GM19238 (cell line): ENCODE data around the gene FBXW8.
"Not testable (repeated sequence)": the region's sequence is repeated elsewhere in the genome, so short reads cannot be mapped to it uniquely, and the experiment has no call there.

Experiments used
- DNase-seq: peaks from one replicate; pipeline ENCODE4 v3.0.0; 2011; ENCODE audit warnings: low spot score; ENCODE audit not compliant: insufficient read length

FBXW8 gene

DNA sequence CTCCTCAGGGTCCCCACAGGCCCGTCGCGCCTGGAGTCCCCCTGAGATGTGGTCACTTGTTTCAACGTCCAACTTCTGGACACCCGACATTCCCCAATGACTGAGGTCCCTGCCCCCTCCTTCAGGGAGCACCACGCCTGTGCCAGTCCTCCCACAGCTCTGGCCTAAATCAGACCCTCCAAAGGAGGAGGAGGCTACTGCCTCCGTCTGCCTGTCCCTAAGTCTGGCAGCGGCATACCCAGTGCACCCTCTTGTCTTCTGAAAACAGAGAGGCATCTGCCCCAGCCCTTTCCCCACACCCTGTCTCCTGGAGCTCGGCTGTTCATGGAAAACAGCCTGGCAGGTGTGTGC lies 142.3 kb downstream of the FBXW8 start:
- DNase-seq, result no peak

DNA sequence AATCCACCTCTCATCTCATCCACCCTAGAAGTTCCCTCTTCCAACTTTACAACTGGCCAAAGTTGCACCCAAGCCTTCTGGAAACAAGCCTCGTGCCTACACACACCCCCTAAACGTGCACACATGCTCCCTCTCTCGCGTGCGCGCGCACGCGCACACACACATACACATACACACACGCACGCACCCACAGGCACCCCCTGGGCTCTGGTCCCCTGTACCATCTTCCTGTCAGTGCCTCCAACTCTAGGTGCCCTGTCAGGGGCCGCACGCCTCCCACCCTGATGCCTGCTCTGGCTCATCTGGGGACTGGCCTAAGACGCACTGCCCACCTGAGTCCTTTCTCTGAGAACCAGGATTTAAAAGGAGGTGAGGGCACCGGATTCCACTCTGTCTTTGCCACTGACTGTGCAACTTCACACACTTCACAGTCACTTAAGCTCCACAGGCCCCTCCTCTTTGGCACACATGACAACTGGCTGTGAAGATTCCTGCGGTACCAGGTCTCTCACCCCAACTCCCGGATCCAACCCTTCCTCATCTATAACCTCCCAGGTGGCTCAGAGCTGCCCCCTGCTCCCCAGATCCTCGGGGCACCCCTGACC lies 142.9 kb downstream of the FBXW8 start:
- DNase-seq, result no peak

DNA sequence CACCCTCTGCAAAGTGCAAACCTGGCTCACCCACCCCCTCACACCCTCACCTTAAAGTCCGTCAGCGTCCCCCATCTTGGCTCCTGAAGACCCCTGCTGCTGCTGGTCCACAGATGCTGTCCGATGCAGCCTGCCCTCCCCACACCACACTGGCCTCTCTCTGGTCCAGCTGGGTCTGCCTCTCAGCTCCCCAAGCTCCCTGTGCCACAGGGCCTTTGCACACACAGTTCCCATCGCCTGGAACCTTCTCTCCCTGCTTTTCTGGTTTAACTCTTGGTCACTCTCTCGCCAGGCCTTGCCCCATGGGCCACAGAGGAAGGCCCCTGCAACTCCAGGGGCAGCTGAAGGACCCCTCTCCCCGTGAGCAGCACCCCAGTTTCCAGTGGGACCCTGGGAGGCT lies 143.5 kb downstream of the FBXW8 start:
- no peak for DNase-seq

DNA sequence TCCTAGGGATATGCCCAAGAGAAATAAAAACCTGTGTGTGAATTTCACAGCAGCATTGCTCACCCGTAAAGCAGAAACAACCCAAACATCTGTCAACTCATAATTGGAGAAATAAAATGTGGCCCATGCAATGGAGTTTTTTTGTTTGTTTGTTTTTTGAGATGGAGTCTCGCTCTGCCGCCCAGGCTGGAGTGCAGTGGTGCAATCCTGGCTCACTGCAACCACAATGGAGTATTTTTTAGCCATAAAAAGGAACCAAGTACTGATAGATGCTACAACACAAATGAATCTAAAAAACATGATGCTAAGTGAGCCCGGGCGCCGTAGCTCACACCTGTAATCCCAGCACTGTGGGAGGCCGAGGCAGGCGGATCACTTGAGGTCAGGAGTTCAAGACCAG lies 146.9 kb downstream of the FBXW8 start:
- DNase-seq, result not testable (repeated sequence)

DNA sequence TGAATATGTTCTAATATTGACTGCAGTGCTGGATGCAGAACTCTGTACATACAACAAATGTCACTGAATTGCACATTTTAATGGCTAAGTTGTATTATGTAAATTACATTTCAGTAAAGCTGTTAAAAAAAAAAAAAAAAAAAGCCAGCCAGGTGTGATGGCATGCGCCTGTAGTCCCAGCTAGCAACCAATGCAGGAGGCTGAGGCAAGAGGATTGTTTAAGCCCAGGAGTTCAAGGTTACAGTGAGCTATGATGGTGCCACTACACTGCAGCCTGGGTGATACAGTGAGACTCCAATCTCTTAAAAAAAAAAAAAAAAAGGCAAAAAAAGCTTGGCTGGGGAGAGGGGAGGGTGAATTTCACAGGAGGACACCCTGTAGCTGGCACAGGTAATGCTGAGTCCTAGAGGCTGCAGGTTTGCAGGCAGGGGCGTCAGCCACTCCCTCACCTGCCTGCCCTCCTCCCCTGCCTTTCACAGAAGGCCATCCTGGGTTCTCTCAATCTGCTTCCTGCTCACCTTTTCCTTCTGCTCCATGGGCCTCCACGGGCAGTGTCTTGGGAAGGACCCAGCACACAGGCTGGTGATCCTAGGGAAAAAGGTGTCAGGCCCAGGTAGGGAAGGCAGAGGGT lies 147.8 kb downstream of the FBXW8 start:
- no peak for DNase-seq

DNA sequence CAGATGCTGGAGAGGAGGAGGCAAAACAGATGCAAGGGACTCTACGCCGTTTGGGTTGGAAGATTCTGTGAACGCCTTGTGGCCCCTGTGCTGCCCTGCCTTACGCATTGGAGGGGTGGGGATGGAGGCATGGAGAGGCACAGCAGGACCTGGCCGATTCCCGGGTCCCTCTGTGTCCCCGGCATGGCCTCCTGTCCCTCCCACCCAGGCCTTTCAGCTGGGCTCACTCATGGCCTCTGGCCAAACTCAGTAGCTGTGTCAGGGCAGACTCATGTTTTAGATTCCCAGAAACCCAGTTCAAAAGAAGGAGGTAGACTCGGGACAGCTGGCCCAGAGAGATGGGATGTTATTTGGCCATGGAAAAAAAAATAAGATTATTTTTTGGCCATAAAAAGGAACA lies 148.4 kb downstream of the FBXW8 start:
- DNase-seq, result no peak

DNA sequence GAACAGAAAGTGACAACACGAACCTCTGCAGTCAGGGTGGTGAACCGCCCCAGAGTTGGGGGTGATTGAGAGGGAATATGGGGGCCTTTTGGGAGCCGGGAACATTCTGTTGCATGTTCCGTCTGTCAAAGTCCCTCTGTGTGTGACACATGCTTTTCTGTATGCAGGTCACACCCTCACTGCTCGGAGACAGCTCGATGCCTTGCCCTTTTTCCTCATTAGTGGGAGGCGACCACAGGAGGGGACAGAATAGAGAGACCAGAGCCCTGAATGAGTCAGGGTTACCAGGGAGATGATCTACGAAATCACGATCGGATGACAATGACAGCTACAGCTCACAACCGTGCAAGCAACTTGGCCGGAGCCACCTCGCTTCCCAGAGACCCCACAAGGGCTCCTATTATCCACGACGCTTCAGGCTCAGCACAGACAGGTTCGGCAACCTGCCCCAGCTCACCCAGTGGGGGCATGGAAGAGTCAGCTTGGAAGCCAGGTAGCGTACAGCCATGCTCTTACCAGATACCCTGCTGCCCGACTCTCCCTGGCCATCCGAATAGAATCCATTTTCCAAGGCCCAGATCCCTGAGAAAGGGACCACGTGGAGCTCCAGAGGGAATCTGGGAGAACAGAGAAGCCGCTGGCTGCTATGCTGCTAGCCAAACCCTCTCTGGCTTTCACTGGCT lies 149.6 kb downstream of the FBXW8 start:
- no peak for DNase-seq

DNA sequence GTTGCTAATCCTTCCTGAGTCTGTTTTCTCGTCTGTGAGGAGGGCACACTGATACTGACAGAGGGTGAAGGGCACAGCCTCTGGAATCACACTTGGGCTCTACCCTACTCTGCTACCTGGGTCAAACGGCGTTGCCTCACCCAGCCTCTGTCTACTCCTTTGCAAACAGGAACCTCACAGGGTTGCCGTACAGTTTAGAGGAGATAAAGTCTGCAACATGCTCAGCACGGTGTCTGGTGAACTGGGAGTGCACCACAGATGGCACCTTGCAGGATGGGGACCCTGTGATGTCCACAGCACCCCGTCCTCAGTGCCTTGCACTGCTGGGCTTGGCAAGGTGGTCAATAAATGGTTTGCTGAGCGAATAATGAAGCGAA lies 150.2 kb downstream of the FBXW8 start:
- no peak for DNase-seq

DNA sequence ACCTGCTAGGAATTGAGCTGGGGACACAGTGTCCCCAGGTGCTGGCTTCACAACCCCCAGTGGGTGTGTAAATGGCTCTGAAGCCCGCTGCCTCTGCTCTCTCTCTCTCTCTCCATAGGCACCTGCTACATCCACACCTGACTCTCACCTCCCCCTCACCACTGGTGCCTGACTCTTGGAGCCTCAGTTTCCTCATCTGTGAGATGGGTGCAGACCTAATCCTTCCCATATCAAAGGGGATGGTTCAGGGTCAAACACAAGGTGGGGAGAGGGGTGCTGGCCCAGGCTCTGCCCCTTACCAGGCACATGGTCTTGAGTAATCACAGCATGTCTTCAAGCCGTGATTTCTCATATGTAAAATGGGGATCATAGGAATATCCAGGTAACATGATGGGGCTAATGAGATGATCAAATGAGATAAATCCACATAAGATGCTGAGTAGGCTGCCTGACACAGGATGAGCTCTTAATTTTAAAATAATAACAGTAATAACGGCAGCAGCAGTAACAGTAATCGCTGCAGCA lies 150.9 kb downstream of the FBXW8 start:
- DNase-seq, result no peak

DNA sequence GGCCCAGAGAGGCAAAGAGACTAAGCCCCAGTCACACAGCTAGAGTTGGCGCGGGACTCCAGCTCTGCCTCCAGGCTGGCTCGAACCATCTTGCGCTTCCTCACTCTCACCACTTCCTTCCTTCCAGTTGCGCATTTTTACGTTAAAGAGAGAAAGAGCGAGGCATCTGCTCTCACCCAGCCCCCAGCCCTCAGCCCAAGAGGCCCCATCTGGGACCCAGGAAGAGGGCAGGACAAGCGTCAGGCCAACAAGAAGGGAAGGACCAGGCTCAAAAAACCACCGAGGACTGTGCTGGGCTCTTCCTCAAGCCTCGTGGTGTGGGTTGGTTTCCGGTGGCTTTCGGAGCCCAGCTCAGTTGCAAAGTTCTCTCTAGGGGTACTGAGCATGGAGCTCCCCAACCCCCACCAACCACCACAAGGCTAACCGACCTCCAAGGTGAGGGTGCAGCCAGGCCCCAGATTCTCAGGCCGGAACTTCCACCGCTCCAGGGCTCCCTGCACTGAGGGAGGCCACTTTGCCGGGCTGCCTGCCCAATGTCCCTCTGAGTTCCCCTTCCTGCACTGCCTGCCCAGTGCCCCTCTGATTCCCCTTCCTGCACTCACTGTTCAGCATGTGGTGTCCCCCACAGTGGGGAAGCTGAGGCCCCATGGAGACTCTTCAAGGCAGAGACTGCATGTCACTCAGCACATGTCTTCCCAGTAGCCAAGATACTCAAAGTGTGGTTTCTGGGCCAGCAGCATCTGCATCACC lies 152.6 kb downstream of the FBXW8 start:
- no peak for DNase-seq

DNA sequence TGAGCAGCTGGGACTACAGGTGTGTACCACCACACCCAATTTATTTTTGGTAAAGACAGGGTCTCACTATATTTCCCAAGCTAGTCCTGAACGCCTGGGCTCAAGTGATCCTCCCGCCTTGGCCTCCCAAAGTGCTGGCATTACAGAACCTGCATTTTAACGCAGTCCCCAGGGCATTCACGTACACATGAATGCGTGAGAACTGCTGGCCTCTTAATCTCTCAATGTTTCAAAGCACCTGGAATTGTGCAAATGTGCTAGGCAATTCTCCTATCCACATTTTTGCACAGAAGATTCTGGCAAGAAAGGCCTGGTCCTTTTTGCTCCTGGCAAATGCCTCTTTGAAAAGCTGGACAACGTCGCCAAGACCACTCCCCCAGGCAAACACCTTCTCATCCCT lies 153.3 kb downstream of the FBXW8 start:
- DNase-seq, result no peak

DNA sequence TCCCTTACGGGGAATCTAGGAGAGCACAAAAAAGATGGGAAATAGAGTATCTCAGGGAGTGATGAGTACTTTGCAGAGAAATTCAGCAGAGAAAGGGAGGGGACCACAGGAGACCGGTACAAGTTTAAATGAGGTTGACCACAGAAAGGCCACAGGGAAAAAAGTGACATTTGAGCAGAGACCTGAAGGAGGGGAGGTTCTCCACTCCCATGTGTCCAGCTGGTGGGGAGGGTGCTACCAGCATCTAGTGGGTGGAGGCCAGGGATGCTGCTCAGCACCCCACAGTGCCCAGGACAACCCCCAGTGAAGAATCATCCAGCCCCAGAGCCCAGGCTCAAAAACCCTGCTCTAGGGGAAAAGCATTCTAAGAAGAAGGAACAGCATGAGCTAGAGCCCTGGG lies 153.8 kb downstream of the FBXW8 start:
- DNase-seq, result no peak

DNA sequence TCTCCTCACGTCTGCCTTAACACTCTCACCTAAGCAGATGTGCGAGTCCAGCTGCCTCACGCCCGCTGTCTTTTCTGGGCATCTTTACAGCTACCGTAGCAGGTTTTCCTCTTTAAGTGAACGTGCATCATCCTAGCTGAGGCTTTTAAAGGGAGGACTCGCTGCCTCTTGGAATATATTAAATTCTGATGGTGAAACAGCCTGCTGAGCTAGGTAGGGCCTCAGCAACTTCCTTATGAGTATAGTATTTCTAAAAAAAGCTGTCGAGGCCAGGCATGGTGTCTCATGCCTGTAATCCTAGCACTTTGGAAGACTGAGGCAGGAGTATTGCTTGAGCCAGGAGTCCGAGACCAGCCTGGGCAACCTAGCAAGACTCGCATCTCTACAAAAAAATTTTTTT lies 156.3 kb downstream of the FBXW8 start:
- no peak for DNase-seq

DNA sequence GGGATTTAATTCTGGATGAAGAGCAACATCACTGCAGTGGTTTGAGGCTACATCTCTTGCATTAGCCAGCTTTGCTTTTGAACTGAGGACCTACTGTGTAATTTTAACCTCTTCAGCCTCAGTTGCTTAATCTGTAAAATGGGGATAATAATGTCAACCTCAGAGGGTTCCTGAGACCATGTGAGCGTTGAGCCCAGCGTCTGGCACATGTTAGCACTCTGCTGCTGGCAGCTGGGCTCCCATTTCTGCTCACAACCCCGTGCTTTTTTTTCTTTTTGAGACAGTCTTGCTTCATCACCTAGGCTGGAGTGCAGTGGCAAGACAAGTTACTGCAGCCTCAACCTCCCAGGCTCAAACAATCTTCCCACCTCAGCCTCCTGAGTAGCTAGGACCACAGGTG lies 156.9 kb downstream of the FBXW8 start:
- DNase-seq, result no peak

DNA sequence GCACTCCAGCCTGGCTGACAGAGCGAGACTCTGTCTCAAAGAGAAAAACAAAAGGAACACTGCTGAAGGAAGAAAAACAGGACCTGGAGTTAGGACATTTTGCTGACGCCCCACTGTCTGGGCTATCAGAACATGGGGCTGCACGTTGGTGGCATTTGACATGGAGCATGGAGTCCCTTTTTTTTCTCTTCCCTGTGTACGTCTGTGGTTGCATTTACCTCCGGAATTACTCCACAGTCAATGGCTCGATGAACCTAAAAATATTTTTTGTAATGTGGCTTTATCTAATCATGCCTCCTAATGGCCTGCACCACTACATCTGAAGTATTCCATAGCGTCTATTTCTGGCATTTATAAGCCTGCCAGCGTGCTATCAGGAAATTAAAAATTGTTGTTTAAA lies 157.7 kb downstream of the FBXW8 start:
- no peak for DNase-seq

DNA sequence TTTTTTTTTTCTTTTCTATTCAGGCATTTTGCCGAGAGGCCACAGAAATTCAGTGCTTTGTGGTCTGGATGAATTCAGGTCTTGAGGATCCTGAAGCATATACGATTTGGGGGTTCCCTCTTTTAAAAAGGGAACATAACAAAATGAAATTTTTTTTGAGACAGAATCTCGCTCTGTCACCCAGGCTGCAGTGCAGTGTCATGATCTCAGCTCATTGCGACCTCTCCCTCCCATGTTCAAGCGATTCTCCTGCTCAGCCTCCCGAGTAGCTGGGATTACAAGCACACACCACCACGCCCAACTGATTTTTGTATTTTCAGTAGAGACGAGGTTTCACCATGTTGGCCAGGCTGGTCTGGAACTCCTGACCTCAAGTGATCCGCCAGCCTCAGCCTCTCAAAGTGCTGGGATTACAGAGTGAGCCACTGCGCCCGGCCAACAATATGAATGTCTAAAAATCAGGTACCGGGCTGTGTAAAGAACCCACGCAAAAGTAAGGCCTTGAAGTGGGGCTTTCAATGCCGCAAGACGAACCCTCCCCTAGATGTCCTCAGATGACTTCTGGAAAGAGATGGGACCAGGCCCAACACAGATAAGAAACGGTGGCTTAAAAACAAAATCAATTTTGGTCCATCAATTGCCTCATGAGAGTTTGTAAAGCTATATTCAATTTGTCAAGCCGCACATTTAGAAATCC lies 158.5 kb downstream of the FBXW8 start:
- no peak for DNase-seq

DNA sequence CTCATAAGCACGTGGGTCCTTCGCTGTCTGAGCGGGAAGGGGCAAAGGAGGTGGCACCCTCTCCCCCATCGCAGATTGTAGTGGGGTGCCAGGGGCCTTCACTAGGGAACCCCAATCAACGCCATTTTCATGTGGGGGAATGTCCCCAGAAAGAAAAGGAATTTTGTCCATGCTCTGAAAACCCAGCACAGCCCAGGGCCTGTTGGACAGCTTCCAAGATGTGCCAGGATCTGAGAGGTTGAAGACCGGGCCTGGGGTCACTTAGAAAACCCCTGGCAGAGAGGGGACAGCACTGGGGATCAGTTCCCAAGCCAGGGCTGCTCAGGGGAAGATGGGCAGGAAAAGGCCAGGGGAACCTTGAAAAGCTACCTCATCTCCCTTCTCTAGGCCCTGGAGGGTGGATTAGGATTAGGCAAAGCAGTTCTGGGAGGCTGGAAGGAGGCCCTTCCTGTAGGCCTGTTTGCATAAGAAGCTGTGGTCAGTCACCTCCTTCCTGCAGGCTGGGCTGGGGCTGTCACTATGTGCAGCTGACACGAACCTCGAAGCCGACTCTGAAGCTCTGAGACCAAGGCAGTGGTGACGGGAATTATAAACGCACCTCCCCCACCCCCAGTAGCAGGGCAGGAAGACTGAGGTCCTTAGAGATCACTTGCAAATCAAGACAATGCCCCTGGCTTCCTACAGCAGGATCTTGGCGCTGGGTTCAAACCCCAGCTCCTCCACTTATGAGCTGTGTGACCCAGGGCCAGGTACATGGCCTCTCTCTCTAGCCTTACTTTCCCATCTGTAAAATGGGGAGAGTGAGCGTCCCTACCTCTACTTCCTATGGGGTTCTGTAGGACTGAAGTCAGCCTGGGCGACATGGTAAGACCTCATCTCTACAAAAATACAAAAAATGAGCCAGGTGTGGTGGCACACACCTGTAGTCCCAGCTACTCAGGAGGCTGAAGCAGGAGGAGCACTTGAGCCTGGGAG lies 159.5 kb downstream of the FBXW8 start:
- DNase-seq, result no peak

DNA sequence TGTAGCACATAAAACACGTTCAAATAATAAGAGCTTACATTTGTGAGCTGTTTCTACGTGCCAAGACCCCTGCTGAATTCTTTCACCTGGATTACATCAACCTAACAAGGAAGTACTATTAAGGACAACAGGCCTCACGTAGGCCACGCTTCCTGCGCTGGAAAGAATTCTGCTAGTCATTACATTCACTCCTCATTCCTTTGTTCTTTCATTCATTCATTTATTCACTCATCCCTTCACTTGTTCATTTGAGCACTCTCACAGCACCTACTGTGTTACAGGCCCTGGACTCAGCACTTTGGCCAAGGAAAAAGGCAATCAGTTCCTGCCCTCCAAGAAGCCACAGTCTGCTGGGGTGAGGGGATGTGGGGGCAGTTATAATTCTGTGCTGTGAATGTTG lies 160.3 kb downstream of the FBXW8 start:
- DNase-seq, result no peak

DNA sequence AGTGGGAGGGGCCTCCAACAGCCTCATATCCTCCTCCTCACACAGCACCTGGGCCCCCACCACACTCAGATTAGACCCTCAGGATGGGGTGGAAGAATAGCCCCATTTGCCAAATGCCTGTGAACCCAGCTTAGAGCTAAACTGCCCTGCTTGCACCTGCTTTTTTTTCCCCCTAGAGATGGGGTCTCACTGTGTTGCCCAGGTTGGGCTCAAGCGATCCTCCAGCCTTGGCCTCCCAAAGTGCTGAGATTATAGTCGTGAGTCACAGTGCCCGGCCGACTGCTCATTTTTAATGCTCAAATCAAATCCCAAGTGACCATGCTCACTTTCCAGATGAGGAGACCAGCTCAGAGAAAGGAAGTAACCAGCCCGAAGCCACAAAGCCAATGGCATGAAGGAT lies 161.4 kb downstream of the FBXW8 start:
- DNase-seq, result no peak

DNA sequence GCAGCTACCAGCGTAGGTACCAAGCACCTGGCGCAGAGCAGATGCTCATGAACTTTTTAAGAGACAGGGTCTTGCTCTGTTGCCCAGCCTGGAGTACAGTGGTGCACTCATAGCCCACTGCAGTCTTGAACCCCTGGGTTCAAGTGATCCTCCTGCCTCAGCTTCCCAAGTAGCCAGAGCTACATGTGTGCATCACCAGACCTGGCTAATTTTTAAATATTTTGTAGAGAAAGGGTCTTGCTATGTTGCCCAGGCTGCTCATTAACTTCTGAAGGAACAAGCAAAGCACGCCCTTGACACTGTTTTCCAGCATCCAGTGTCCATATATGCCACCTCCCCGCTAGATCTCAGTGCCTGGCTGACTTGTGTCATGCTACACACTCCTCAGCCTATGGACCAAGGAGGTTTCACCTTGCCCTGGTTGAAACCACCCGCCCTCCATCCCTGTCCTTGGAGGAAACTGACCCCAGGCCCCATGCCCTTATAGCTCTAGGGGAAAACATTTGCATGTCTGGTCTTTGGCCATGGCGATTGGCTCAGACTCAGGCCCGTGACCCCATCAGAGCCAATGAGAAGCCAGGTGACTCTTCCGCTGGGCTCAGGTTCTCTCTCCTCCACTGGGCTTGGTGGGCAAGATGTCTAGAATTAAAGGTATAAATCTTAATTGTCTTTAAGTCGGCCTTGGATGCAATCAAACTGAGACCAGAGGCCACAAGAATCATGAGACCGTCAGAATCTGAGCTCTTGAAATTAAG lies 162.2 kb downstream of the FBXW8 start:
- DNase-seq, result no peak
